Measurements from ENCODE around the gene PHF2.

Gene PHF2

DNA sequence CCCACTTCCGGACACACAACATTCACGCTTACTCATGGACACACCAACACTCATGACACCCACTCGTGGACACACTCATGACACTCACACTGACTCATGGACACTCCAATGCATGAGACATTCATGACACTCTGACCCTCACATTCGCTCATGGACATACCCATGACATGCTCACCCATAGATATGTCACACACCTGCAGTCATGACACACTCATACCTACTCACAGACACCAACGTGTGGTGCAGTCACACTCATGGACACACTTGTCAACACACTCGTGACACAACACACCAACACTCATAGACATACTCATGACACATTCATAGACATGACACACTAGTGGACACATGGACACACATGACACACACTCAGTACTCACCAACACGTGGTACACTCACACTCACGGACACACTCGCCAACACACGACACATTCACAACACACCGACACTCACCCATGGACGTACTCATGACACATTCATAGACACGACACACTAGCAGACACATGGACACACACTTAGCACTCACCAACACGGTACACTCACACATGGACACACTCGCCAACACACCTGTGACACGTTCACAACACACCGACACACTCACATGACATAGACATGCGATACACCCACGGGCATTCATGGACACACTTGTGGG is 73.4 kb downstream of the PHF2 start:
- no peak overlapping the region for H3K27ac ChIP-seq (ENCODE audit: insufficient read depth, low read depth, low read length, poor library complexity, severe bottlenecking)
- peaks cover 22% of the 10 kb centered on the region for H3K36me3 ChIP-seq (ENCODE audit: control insufficient read depth, insufficient read depth, low read length)
- 94% methylated on average over 19 of the region's 19 CpGs for WGBS, 2 experiments
- no peak overlapping the region for H3K4me3 ChIP-seq (ENCODE audit: insufficient read depth, low read depth, low read length)
- H3K27me3 ChIP-seq (ENCODE audit: control insufficient read depth, insufficient read depth, low read length, poor library complexity, severe bottlenecking) = no peaks in the 10 kb centered on the region
- no peaks in the 10 kb centered on the region for H3K9me3 ChIP-seq (ENCODE audit: control insufficient read depth, low read length)
- H3K4me1 ChIP-seq (ENCODE audit: control insufficient read depth, insufficient read depth, low read length) = no peaks in the 10 kb centered on the region

- Histone ChIP-seq H3K27me3 (ENCODE audit: control insufficient read depth, insufficient read depth, low read length, poor library complexity, severe bottlenecking) (no peaks in the 10 kb centered on the region), H3K27ac (ENCODE audit: insufficient read depth, low read depth, low read length, poor library complexity, severe bottlenecking) (no peak overlapping the region), H3K36me3 (ENCODE audit: control insufficient read depth, insufficient read depth, low read length) (peaks cover 22% of the 10 kb centered on the region), H3K4me3 (ENCODE audit: insufficient read depth, low read depth, low read length) (no peak overlapping the region), H3K9me3 (ENCODE audit: control insufficient read depth, low read length) (no peaks in the 10 kb centered on the region), H3K4me1 (ENCODE audit: control insufficient read depth, insufficient read depth, low read length) (no peaks in the 10 kb centered on the region)
- 95 to 97% methylated on average over 11 of the region's 11 CpGs for WGBS, 2 experiments
Measured at GRCh38 chr9:93650448-93650847, 74.1 kb downstream of the PHF2 start.

DNA sequence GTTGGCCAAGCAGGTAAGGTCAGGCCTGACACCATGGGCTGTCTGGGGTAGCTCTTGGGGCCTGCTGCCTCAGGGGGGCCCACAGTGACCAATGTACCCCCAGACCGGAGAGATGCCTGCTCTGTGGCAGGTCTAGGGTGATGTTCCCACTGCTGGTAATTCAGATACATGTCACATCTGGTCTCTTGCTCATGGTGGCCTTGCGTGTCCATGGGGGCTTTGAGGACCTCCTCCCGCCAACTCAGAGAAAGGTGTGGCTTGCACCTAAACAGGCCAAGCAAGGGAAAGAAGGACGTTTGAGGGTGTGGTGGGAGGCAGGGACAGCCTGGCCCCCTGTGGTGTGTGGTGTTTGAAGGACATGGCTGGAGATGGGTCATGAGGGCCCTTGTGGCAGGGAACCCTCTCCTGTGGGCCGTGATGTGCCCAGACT is 75.2 kb downstream of the PHF2 start:
- H3K27me3 ChIP-seq (ENCODE audit: control insufficient read depth, insufficient read depth, low read length, poor library complexity, severe bottlenecking) = no peaks in the 10 kb centered on the region
- 92 to 93% methylated on average over 5 of the region's 5 CpGs for WGBS, 2 experiments
- H3K27ac ChIP-seq (ENCODE audit: insufficient read depth, low read depth, low read length, poor library complexity, severe bottlenecking) = no peak overlapping the region
- H3K4me1 ChIP-seq (ENCODE audit: control insufficient read depth, insufficient read depth, low read length) = no peaks in the 10 kb centered on the region
- no peaks in the 10 kb centered on the region for H3K9me3 ChIP-seq (ENCODE audit: control insufficient read depth, low read length)
- no peak overlapping the region for H3K4me3 ChIP-seq (ENCODE audit: insufficient read depth, low read depth, low read length)
- peaks cover 22% of the 10 kb centered on the region for H3K36me3 ChIP-seq (ENCODE audit: control insufficient read depth, insufficient read depth, low read length)

DNA sequence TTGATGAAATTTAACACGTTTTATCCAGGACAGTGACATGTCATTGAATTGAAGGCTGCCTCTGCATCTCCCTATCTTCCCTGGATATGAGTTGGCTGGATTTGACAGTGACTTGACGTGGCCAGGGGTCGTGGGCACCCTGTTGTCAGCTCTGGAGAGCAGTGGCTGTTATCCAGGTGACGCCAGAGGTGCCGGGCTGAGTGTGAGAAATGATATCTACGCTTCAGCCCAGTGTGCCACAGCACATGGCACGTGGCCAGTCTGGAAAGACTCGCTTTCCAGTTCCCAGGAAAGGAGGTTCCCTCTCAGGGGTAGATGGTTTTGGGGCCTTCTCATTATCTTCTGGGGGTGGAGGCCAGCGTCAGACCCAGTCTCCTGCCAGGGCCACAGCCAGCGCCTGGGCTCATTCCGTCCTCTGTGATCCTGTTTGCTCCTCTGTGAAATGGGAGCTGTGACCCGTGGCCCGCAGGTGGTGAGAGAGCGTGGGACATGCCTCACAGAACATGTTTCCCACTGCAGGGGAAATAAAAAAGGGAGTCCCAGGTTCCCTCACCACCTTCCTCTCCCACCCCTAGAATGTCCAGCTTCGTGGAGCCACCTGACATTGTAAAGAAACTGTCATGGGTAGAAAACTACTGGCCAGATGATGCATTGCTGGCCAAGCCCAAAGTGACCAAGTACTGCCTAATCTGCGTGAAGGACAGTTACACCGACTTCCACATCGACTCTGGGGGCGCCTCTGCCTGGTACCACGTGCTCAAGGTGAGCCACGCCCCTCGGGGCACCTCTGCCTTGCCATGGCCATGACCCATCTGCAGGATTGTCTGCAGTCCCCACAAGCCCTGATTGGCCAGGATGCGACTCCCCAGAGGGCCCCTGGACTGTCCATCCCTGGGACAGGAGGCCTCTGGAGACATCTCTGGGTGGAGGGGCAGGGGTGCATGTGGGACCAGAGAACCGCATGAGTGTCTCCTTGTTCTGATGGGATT is 76.5 kb downstream of the PHF2 start:
- WGBS, 2 experiments = 91 to 92% methylated on average over 24 of the region's 24 CpGs
- Histone ChIP-seq H3K27me3 (ENCODE audit: control insufficient read depth, insufficient read depth, low read length, poor library complexity, severe bottlenecking) (no peaks in the 10 kb centered on the region), H3K27ac (ENCODE audit: insufficient read depth, low read depth, low read length, poor library complexity, severe bottlenecking) (no peak overlapping the region), H3K9me3 (ENCODE audit: control insufficient read depth, low read length) (no peaks in the 10 kb centered on the region), H3K36me3 (ENCODE audit: control insufficient read depth, insufficient read depth, low read length) (peaks cover 22% of the 10 kb centered on the region), H3K4me3 (ENCODE audit: insufficient read depth, low read depth, low read length) (no peak overlapping the region), H3K4me1 (ENCODE audit: control insufficient read depth, insufficient read depth, low read length) (no peaks in the 10 kb centered on the region)

DNA sequence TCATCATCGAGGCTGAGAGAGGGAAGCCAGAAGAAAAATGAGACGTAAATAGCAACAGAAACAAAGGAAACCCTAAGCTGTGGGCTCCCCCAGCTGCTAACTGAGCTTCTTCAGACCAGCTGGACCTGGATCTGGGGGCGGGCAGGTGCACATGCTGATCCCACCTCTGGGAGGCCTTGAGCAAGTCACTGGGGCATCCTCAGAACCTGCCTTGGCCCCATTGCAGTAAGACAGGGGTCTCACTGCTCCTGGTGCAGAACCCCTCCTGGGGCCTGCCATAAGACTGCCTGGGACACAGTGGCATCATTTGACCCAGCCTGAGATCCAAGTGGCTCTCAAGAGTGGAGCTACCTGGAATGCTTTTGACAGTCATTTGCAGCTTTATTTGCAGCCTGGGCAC is 77.4 kb downstream of the PHF2 start:
- no peak overlapping the region for H3K4me3 ChIP-seq (ENCODE audit: insufficient read depth, low read depth, low read length)
- H3K36me3 ChIP-seq (ENCODE audit: control insufficient read depth, insufficient read depth, low read length) = peaks cover 22% of the 10 kb centered on the region
- H3K27ac ChIP-seq (ENCODE audit: insufficient read depth, low read depth, low read length, poor library complexity, severe bottlenecking) = no peak overlapping the region
- WGBS, 2 experiments = 93 to 94% methylated on average over 3 of the region's 3 CpGs
- H3K9me3 ChIP-seq (ENCODE audit: control insufficient read depth, low read length) = no peaks in the 10 kb centered on the region
- H3K27me3 ChIP-seq (ENCODE audit: control insufficient read depth, insufficient read depth, low read length, poor library complexity, severe bottlenecking) = no peaks in the 10 kb centered on the region
- no peaks in the 10 kb centered on the region for H3K4me1 ChIP-seq (ENCODE audit: control insufficient read depth, insufficient read depth, low read length)

DNA sequence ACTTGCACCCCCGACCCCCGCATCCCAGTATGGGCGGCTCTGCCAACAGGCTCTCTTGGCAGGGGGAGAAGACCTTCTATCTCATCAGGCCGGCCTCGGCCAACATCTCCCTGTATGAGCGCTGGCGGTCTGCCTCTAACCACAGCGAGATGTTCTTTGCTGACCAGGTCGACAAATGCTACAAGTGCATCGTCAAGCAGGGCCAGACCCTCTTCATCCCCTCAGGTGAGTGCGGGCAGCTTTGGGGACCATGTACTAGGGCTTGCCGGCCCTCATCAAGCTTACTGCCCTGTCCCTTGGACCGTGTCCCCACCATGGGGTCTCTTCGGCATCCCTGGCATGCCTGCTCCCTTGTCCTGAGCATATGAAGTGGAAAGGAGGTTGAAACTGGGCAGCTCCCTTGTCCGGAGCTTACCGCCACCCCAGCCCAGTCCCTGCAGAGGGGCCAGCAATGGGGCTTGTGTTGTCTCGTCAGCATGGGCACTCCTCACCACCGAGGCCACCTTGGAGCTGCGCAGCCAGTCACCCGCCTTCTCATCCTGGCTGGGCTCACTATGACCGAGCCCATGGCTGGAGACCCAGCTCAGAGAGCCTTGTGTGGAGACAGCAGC is 78.1 kb downstream of the PHF2 start:
- H3K27ac ChIP-seq (ENCODE audit: insufficient read depth, low read depth, low read length, poor library complexity, severe bottlenecking) = no peak overlapping the region
- H3K27me3 ChIP-seq (ENCODE audit: control insufficient read depth, insufficient read depth, low read length, poor library complexity, severe bottlenecking) = no peaks in the 10 kb centered on the region
- H3K4me3 ChIP-seq (ENCODE audit: insufficient read depth, low read depth, low read length) = no peak overlapping the region
- WGBS, 2 experiments = 94 to 95% methylated on average over 21 of the region's 21 CpGs
- peaks cover 19% of the 10 kb centered on the region for H3K36me3 ChIP-seq (ENCODE audit: control insufficient read depth, insufficient read depth, low read length)
- H3K9me3 ChIP-seq (ENCODE audit: control insufficient read depth, low read length) = no peaks in the 10 kb centered on the region
- H3K4me1 ChIP-seq (ENCODE audit: control insufficient read depth, insufficient read depth, low read length) = no peaks in the 10 kb centered on the region

DNA sequence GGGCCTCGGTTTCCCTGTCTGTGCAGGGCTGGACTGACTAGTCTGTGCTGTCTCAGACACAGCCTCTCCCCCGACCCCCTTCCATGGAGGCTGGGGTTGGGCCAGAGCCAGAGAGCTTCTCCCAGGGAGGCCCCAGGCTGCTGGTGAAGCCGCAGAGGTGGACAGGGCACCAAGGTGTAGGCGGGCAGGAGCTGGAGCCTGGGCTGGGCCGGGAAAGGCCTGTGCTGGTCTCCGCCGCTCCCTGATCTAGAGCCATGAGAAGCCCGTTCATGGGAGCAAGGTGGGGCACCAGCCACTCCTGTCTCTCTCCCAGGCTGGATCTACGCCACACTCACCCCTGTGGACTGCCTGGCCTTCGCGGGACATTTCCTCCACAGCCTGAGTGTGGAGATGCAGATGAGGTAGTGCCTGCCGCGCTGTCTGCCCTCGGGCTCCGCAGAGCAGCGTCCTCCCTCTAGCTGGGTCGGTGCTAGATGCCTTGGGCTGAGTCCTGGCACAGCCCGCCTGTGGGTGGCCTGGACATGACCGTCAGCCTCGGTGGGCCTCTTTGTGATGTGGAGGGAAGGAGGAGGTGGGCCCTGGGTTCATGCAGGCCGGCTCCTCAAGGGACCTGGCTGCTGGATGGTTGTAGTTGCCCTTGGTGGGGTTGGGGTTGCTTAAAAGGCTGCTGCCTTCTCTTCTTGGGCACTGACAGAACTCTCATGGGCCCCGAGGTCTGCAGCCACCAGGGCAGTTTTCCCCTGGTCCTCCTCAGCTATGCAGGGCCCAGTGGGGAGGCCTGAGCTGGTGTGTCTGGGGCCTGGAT is 79.4 kb downstream of the PHF2 start:
- Histone ChIP-seq H3K9me3 (ENCODE audit: control insufficient read depth, low read length) (no peaks in the 10 kb centered on the region), H3K4me3 (ENCODE audit: insufficient read depth, low read depth, low read length) (no peak overlapping the region), H3K36me3 (ENCODE audit: control insufficient read depth, insufficient read depth, low read length) (peaks cover 5% of the 10 kb centered on the region), H3K27me3 (ENCODE audit: control insufficient read depth, insufficient read depth, low read length, poor library complexity, severe bottlenecking) (no peaks in the 10 kb centered on the region), H3K4me1 (ENCODE audit: control insufficient read depth, insufficient read depth, low read length) (no peaks in the 10 kb centered on the region), H3K27ac (ENCODE audit: insufficient read depth, low read depth, low read length, poor library complexity, severe bottlenecking) (no peak overlapping the region)
- WGBS, 2 experiments = 92 to 94% methylated on average over 22 of the region's 22 CpGs

DNA sequence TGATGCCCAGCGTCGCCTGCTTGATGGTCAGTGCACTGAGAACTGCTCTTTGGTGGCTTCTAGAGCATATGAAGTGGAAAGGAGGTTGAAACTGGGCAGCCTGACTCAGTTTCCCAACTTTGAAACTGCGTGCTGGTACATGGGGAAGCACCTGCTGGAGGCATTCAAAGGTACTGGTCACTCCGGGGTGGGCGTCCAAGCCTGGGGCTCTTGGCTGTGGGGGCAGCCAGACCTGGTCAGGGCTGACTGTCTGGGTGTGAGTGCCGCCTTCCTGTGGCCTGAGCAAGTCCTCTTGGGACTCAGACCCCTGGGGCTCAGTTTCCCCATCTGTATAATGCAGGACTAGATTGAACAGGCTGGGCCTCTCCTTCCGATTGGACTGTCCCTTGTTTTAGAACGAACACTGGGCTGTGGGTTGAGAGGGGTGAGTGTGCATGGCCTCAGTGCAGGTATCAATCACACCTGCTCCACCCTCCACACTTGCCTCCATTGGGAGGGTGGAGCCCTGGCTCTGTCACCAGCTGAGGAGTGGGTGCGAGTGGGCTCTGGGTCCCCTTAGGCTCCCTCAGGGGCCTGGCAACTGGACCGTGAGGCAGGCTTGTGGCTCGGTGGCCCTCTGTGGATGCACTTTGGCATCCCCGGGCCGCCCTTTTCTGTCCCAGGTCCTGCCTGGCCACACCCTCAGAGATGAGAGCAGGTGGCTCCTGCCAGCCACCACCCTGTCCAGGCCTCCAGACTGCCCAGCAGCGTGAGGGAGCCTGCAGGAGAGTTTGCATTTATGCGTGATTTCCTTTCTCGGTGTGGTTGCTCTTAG is 80.2 kb downstream of the PHF2 start:
- whole genome bisulfite sequencing, 2 experiments = 93 to 94% methylated on average over 16 of the region's 16 CpGs
- Histone ChIP-seq H3K36me3 (ENCODE audit: control insufficient read depth, insufficient read depth, low read length) (no peaks in the 10 kb centered on the region), H3K9me3 (ENCODE audit: control insufficient read depth, low read length) (no peaks in the 10 kb centered on the region), H3K4me3 (ENCODE audit: insufficient read depth, low read depth, low read length) (no peak overlapping the region), H3K27me3 (ENCODE audit: control insufficient read depth, insufficient read depth, low read length, poor library complexity, severe bottlenecking) (no peaks in the 10 kb centered on the region), H3K4me1 (ENCODE audit: control insufficient read depth, insufficient read depth, low read length) (no peaks in the 10 kb centered on the region), H3K27ac (ENCODE audit: insufficient read depth, low read depth, low read length, poor library complexity, severe bottlenecking) (no peak overlapping the region)

DNA sequence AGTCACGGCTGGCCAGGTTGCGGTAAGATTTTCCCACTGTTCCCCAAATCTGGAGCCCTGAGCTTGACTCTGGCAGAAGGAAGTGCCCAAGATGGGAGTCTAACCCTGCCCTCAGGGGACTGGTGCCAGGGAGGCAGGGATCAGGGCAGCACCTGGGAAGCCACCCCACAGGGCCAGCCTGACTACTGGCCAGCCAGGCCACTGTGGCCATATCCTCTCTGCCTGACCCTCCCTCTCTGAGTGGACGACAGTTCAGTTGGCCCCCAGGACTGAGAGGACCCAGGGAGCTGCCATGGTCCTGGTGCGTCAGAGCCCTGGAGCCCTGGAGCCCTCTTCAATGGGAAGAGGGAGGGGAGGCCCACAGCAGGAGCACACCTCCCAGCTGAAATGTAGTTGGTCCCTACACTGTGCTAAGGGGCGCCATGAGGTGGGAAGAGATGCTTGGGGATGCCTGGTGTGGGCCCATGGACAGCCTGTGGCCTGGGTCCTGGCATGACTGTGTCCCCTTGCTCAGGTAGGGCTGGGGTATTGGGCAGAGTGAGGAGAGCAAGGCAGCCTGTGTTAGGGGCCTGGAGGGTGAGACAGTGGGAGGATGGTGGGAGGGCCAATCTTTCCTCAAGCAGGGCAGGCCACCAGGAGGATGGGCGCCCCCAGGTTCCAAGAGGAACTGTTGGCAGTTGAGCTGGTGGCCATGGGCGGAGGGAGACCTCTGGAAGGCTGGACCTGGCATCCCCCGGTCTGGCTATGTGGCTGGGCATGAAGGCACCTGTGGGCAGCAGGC is 81.1 kb downstream of the PHF2 start:
- no peaks in the 10 kb centered on the region for H3K36me3 ChIP-seq (ENCODE audit: control insufficient read depth, insufficient read depth, low read length)
- H3K4me3 ChIP-seq (ENCODE audit: insufficient read depth, low read depth, low read length) = no peak overlapping the region
- no peaks in the 10 kb centered on the region for H3K4me1 ChIP-seq (ENCODE audit: control insufficient read depth, insufficient read depth, low read length)
- H3K9me3 ChIP-seq (ENCODE audit: control insufficient read depth, low read length) = no peaks in the 10 kb centered on the region
- 93 to 95% methylated on average over 8 of the region's 8 CpGs for WGBS, 2 experiments
- no peaks in the 10 kb centered on the region for H3K27me3 ChIP-seq (ENCODE audit: control insufficient read depth, insufficient read depth, low read length, poor library complexity, severe bottlenecking)
- no peak overlapping the region for H3K27ac ChIP-seq (ENCODE audit: insufficient read depth, low read depth, low read length, poor library complexity, severe bottlenecking)

All from ectodermal cell (in vitro differentiated cells).